ENCODE data around the gene NID2.

DNA sequence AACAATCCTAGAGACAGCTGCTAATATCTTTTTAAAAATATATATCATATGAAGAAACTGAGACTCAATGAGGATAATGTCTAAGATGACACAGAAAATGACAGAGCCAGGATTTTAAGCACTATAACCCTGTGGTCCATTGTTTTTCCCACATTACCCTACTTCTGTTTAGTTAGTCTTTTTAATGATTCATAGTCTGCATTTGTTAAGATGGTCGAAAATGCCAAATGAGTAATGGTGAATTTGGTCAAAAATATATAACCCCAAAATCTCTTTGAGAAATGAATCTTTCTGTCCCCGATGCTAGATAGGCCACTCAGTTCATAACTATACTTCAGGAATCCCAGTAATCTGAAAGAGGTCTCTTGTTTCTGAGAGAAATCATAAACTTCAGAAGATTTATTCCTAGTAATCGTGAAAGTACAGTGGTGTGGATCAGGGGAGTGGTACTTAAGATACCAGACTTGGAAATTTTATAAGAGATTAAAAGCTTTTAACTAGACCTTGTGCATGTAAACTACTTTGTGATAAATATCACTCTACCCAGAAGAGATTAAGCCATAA lies 68.8 kb downstream of the NID2 start:
- TF ChIP-seq, protein P1, sequence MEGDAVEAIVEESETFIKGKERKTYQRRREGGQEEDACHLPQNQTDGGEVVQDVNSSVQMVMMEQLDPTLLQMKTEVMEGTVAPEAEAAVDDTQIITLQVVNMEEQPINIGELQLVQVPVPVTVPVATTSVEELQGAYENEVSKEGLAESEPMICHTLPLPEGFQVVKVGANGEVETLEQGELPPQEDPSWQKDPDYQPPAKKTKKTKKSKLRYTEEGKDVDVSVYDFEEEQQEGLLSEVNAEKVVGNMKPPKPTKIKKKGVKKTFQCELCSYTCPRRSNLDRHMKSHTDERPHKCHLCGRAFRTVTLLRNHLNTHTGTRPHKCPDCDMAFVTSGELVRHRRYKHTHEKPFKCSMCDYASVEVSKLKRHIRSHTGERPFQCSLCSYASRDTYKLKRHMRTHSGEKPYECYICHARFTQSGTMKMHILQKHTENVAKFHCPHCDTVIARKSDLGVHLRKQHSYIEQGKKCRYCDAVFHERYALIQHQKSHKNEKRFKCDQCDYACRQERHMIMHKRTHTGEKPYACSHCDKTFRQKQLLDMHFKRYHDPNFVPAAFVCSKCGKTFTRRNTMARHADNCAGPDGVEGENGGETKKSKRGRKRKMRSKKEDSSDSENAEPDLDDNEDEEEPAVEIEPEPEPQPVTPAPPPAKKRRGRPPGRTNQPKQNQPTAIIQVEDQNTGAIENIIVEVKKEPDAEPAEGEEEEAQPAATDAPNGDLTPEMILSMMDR (conservative IDR thresholded peaks at IDR 0.05; ENCODE audit: low read depth, low read length): no peak
- TF ChIP-seq EZH2 (IDR thresholded peaks at IDR 0.05; ENCODE audit: borderline replicate concordance, low read depth, low read length, poor library complexity, severe bottlenecking): no peak

All from A673 (cell line).